HepG2 (cell line): Measurements from ENCODE around the gene AJUBA. TPM values are rescaled to one million over a fixed set of nuclear protein-coding genes. Genes with fewer than 3 reads are reported as not detected.

Experiments
- DNMT3B ChIP-seq: conservative IDR thresholded peaks from 2 replicates; pipeline ENCODE4 v1.6.1; 2016; ENCODE audit warnings: missing biosample characterization, control low read depth
- GZF1 ChIP-seq: sonication (generic); formaldehyde crosslinking; IDR thresholded peaks from 2 replicates; pipeline ENCODE4 v1.5.1; 2020; ENCODE audit warnings: mild to moderate bottlenecking, missing genetic modification reagents
- PHF20 ChIP-seq: sonication (generic); formaldehyde crosslinking; IDR thresholded peaks from 2 replicates; pipeline ENCODE4 v1.5.0; 2020; ENCODE audit warnings: mild to moderate bottlenecking, missing genetic modification reagents
- PRMT3 ChIP-seq: sonication (generic); formaldehyde crosslinking; IDR thresholded peaks from 2 replicates; pipeline ENCODE4 v1.8.1; 2022; ENCODE audit warnings: low read depth, mild to moderate bottlenecking, moderate library complexity, missing genetic modification reagents, borderline replicate concordance
- RCOR2 ChIP-seq: IDR thresholded peaks from 2 replicates; pipeline ENCODE4 v1.6.1; 2016; ENCODE audit warnings: missing biosample characterization, missing genetic modification reagents
- RFXANK ChIP-seq: IDR thresholded peaks from 2 replicates; pipeline ENCODE4 v1.6.1; 2016
- SKI ChIP-seq: fragments of 450-650 bp; IDR thresholded peaks from one replicate; pipeline ENCODE4 v1.6.1; 2018; ENCODE audit warnings: mild to moderate bottlenecking; ENCODE audit not compliant: partially characterized antibody
- STAG1 ChIP-seq: sonication (generic); formaldehyde crosslinking; IDR thresholded peaks from 2 replicates; pipeline ENCODE4 v1.4.0; 2020; ENCODE audit warnings: missing genetic modification reagents
- ZNF20 ChIP-seq: sonication (generic); formaldehyde crosslinking; IDR thresholded peaks from 2 replicates; pipeline ENCODE4 v1.4.0; 2020; ENCODE audit warnings: mild to moderate bottlenecking, moderate library complexity, missing genetic modification reagents
- ZNF570 ChIP-seq: sonication (generic); formaldehyde crosslinking; IDR thresholded peaks from 2 replicates; pipeline ENCODE4 v1.4.0; 2020; ENCODE audit warnings: mild to moderate bottlenecking, missing genetic modification reagents, borderline replicate concordance
- polyA plus RNA-seq, 8 experiments: library from polyadenylated mRNA; depleted of rRNA in 3 of 8; stranded (reverse) in 7 of 8; unstranded in 1 of 8; fragments of >200 nt; fragmentation: Illumina TruSeq in 4 of 8; extraction: Trizol in 4 of 8; gene quantifications; 2 replicates each; pipeline versions ENCODE4 v1.2.1 to v1.2.3, GENCODE V29; 2011 to 2016; ENCODE audit warnings: low read depth in 4 of 8, missing spikeins in 1 of 8, mixed read lengths in 1 of 8; ENCODE audit not compliant: insufficient read depth in 1 of 8
- total RNA-seq, 5 experiments: library from RNA; depleted of rRNA; stranded (reverse); fragments of >200 nt; fragmentation: Illumina TruSeq; extraction: Trizol; gene quantifications; 2 replicates each; pipeline ENCODE4 v1.2.3, GENCODE V29; 2016; ENCODE audit warnings: low read depth in 1 of 5
- TF ChIP-seq, protein P1 (sequence below): sonication (generic); formaldehyde crosslinking; IDR thresholded peaks from 2 replicates; pipeline ENCODE4 v1.4.0; 2020; ENCODE audit warnings: missing genetic modification reagents
- TF ChIP-seq, protein P2 (sequence below): IDR thresholded peaks from 2 replicates; pipeline ENCODE4 v1.6.1; 2016; ENCODE audit warnings: low read depth, borderline replicate concordance
- TF ChIP-seq, protein P3 (sequence below): sonication (generic); formaldehyde crosslinking; IDR thresholded peaks from 2 replicates; pipeline ENCODE4 v1.4.0; 2020; ENCODE audit warnings: mild to moderate bottlenecking, missing genetic modification reagents
- TF ChIP-seq, protein P4 (sequence below), 2 experiments: IDR thresholded peaks; 2 replicates each; pipeline ENCODE4 v1.6.1; 2011 to 2012; ENCODE audit warnings: low read length in 2 of 2, borderline replicate concordance in 1 of 2, low read depth in 1 of 2, mild to moderate bottlenecking in 1 of 2, moderate library complexity in 1 of 2

The AJUBA gene
- total and polyA plus RNA-seq, 2 of the 13 experiments (the other 11 are each of a cell fraction or from before 2014, with no cell fraction given): 157 to 241 TPM

DNA sequence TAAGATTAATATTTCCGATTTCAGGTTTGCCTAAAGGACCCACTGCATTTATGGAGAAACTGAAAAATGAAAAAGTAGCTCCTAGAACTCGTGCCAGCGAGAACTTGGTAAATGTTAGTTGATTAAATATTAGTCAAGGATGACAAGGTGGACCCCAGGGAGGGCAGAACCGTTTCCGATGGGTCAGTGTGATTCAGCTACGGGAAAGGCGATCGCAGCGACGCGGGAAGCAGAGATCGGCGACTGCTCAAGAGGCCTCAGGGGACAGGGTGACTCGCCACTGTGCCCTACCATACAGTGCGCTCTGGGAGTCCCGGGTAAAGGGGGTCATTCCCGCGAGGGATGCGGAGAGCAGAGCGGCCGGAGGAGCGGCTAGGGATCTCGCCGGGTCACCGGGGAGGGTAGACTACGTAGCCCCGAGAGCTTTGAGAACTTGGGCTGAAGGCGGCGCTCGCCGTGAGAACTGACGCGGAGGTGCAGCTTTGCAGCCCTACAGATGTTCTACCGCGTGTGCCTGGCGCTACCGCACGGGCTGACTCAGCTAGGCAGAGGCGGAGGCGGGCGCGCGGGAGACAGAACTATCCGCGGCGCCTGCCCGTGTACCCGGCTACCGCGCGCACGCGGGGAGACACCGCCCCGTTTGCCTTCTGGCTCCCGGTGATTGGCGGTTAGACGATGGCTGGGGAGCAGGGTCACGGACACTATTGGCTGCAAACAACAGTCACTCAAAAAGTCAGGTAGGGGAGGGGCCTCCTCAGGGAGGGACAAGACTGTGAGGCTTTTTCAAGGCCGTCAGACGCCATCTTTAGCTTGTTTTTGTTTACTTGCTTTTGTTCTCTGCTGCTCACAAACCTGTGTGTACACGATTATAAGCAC lies 24.4 kb upstream of the AJUBA start (continued):
- TF ChIP-seq ZNF20 (CRISPR knock-in tag): peak; percentile 97
- peak; percentile 97; the same call in 1 of the 2 replicates for TF ChIP-seq DNMT3B (CRISPR knock-in tag)
- peak; percentile 79; the same call in 1 of the 2 replicates for TF ChIP-seq PHF20 (CRISPR knock-in tag)
- TF ChIP-seq, protein P1, sequence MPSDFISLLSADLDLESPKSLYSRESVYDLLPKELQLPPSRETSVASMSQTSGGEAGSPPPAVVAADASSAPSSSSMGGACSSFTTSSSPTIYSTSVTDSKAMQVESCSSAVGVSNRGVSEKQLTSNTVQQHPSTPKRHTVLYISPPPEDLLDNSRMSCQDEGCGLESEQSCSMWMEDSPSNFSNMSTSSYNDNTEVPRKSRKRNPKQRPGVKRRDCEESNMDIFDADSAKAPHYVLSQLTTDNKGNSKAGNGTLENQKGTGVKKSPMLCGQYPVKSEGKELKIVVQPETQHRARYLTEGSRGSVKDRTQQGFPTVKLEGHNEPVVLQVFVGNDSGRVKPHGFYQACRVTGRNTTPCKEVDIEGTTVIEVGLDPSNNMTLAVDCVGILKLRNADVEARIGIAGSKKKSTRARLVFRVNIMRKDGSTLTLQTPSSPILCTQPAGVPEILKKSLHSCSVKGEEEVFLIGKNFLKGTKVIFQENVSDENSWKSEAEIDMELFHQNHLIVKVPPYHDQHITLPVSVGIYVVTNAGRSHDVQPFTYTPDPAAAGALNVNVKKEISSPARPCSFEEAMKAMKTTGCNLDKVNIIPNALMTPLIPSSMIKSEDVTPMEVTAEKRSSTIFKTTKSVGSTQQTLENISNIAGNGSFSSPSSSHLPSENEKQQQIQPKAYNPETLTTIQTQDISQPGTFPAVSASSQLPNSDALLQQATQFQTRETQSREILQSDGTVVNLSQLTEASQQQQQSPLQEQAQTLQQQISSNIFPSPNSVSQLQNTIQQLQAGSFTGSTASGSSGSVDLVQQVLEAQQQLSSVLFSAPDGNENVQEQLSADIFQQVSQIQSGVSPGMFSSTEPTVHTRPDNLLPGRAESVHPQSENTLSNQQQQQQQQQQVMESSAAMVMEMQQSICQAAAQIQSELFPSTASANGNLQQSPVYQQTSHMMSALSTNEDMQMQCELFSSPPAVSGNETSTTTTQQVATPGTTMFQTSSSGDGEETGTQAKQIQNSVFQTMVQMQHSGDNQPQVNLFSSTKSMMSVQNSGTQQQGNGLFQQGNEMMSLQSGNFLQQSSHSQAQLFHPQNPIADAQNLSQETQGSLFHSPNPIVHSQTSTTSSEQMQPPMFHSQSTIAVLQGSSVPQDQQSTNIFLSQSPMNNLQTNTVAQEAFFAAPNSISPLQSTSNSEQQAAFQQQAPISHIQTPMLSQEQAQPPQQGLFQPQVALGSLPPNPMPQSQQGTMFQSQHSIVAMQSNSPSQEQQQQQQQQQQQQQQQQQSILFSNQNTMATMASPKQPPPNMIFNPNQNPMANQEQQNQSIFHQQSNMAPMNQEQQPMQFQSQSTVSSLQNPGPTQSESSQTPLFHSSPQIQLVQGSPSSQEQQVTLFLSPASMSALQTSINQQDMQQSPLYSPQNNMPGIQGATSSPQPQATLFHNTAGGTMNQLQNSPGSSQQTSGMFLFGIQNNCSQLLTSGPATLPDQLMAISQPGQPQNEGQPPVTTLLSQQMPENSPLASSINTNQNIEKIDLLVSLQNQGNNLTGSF: peak; percentile 98
- TF ChIP-seq, protein P2, sequence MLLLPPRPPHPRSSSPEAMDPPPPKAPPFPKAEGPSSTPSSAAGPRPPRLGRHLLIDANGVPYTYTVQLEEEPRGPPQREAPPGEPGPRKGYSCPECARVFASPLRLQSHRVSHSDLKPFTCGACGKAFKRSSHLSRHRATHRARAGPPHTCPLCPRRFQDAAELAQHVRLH: peak; percentile 100
- TF ChIP-seq RCOR2 (CRISPR knock-in tag): peak; percentile 96
- peak; percentile 86 for TF ChIP-seq SKI
- TF ChIP-seq, protein P3, sequence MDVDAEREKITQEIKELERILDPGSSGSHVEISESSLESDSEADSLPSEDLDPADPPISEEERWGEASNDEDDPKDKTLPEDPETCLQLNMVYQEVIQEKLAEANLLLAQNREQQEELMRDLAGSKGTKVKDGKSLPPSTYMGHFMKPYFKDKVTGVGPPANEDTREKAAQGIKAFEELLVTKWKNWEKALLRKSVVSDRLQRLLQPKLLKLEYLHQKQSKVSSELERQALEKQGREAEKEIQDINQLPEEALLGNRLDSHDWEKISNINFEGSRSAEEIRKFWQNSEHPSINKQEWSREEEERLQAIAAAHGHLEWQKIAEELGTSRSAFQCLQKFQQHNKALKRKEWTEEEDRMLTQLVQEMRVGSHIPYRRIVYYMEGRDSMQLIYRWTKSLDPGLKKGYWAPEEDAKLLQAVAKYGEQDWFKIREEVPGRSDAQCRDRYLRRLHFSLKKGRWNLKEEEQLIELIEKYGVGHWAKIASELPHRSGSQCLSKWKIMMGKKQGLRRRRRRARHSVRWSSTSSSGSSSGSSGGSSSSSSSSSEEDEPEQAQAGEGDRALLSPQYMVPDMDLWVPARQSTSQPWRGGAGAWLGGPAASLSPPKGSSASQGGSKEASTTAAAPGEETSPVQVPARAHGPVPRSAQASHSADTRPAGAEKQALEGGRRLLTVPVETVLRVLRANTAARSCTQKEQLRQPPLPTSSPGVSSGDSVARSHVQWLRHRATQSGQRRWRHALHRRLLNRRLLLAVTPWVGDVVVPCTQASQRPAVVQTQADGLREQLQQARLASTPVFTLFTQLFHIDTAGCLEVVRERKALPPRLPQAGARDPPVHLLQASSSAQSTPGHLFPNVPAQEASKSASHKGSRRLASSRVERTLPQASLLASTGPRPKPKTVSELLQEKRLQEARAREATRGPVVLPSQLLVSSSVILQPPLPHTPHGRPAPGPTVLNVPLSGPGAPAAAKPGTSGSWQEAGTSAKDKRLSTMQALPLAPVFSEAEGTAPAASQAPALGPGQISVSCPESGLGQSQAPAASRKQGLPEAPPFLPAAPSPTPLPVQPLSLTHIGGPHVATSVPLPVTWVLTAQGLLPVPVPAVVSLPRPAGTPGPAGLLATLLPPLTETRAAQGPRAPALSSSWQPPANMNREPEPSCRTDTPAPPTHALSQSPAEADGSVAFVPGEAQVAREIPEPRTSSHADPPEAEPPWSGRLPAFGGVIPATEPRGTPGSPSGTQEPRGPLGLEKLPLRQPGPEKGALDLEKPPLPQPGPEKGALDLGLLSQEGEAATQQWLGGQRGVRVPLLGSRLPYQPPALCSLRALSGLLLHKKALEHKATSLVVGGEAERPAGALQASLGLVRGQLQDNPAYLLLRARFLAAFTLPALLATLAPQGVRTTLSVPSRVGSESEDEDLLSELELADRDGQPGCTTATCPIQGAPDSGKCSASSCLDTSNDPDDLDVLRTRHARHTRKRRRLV (CRISPR knock-in tag): peak; percentile 96
- peak; percentile 93; the same call in 1 of the 2 replicates for TF ChIP-seq GZF1
- TF ChIP-seq, protein P4, sequence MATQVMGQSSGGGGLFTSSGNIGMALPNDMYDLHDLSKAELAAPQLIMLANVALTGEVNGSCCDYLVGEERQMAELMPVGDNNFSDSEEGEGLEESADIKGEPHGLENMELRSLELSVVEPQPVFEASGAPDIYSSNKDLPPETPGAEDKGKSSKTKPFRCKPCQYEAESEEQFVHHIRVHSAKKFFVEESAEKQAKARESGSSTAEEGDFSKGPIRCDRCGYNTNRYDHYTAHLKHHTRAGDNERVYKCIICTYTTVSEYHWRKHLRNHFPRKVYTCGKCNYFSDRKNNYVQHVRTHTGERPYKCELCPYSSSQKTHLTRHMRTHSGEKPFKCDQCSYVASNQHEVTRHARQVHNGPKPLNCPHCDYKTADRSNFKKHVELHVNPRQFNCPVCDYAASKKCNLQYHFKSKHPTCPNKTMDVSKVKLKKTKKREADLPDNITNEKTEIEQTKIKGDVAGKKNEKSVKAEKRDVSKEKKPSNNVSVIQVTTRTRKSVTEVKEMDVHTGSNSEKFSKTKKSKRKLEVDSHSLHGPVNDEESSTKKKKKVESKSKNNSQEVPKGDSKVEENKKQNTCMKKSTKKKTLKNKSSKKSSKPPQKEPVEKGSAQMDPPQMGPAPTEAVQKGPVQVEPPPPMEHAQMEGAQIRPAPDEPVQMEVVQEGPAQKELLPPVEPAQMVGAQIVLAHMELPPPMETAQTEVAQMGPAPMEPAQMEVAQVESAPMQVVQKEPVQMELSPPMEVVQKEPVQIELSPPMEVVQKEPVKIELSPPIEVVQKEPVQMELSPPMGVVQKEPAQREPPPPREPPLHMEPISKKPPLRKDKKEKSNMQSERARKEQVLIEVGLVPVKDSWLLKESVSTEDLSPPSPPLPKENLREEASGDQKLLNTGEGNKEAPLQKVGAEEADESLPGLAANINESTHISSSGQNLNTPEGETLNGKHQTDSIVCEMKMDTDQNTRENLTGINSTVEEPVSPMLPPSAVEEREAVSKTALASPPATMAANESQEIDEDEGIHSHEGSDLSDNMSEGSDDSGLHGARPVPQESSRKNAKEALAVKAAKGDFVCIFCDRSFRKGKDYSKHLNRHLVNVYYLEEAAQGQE (IDR thresholded peaks at IDR 0.05; ENCODE audit: borderline replicate concordance in 1 of 2, low read depth in 1 of 2, low read length in 2 of 2): peak in 1 of 2 experiments; percentile 77; a peak in 2 of 4 replicates
- no peak for TF ChIP-seq ZNF570 (CRISPR knock-in tag)
- peak; percentile 41; the same call in 1 of the 2 replicates for TF ChIP-seq STAG1 (CRISPR knock-in tag)
- TF ChIP-seq PRMT3 (CRISPR knock-in tag): peak; percentile 64; the same call in 1 of the 2 replicates
- TF ChIP-seq RFXANK (CRISPR knock-in tag): peak; percentile 88
